Spleen (tissue), 11 donors: ENCODE results near the gene ACVRL1. TPM values are rescaled to one million over a fixed set of nuclear protein-coding genes. Genes with fewer than 3 reads are reported as not detected.
A peak's percentile ranks its signal among the peaks of the same experiment; 100 is the strongest.

Experiments used
- DNase-seq: peaks from one replicate; pipeline ENCODE4 v3.0.0-alpha.2; 2020
- H3K27ac ChIP-seq, 8 donors: fragments of 200-600 bp; sonication (generic) in 7 of 8; 1 replicate in 4 of 8; 2 replicates in 4 of 8; pipeline versions ENCODE4 v1.5.0 to v1.8.0; 2016 to 2021; ENCODE audit warnings: inconsistent platforms in 4 of 8, mild to moderate bottlenecking in 4 of 8, moderate library complexity in 1 of 8
- H3K27me3 ChIP-seq, 7 donors: fragments of 200-600 bp; sonication (generic) in 6 of 7; replicated peaks in 1 of 7; 1 replicate in 4 of 7; 2 replicates in 3 of 7; pipeline versions ENCODE4 v1.5.0 to v1.8.0; 2016 to 2021; ENCODE audit warnings: inconsistent platforms in 3 of 7, mild to moderate bottlenecking in 1 of 7
- H3K36me3 ChIP-seq, 6 donors: fragments of 200-600 bp; sonication (generic) in 5 of 6; 1 replicate in 4 of 6; 2 replicates in 2 of 6; pipeline versions ENCODE4 v1.5.0 to v1.8.0; 2016 to 2021; ENCODE audit warnings: inconsistent platforms in 2 of 6
- H3K4me1 ChIP-seq, 6 donors: fragments of 200-600 bp; sonication (generic) in 5 of 6; 1 replicate in 3 of 6; 2 replicates in 3 of 6; pipeline versions ENCODE4 v1.5.0 to v1.8.0; 2016 to 2021; ENCODE audit warnings: inconsistent platforms in 3 of 6
- H3K4me3 ChIP-seq, 8 donors: fragments of 200-600 bp; sonication (generic) in 7 of 8; 1 replicate in 4 of 8; 2 replicates in 4 of 8; pipeline versions ENCODE4 v1.5.0 to v1.8.0; 2016 to 2021; ENCODE audit warnings: inconsistent platforms in 4 of 8, mild to moderate bottlenecking in 4 of 8, moderate library complexity in 2 of 8
- H3K9me3 ChIP-seq, 8 donors: fragments of 200-600 bp; sonication (generic) in 7 of 8; 1 replicate in 4 of 8; 2 replicates in 4 of 8; pipeline versions ENCODE4 v1.5.0 to v1.8.0; 2016 to 2021; ENCODE audit warnings: inconsistent platforms in 4 of 8
- POLR2A ChIP-seq, 3 donors: fragments of 450-650 bp; IDR thresholded peaks; one replicate each; pipeline ENCODE4 v1.5.1; 2017; ENCODE audit warnings: antibody characterized with exemption in 3 of 3, mild to moderate bottlenecking in 1 of 3
- POLR2AphosphoS5 ChIP-seq, 3 donors: sonication (generic); formaldehyde crosslinking; IDR thresholded peaks; one replicate each; pipeline ENCODE4 v1.5.1; 2017; ENCODE audit warnings: antibody characterized with exemption in 3 of 3
- WGBS, 5 donors: extraction: QIAGEN DNeasy Blood & Tissue Kit in 3 of 5; methylation state at CpG; one replicate each; pipeline versions ENCODE4 v1.1.5 to v1.1.7; 2013 to 2018; 5-methylcytosine and 5-hydroxymethylcytosine counted together
- intact Hi-C: fragments of 100-400 bp; cut with DNase I; formaldehyde crosslinking; loops from one replicate; pipeline ENCODE4 v1.15.0; 2023; ENCODE audit warnings: low total_unique reads
- polyA plus RNA-seq, 3 donors: library from polyadenylated mRNA; stranded (reverse); fragments of 200-250 nt; gene quantifications; one replicate each; pipeline ENCODE4 v1.2.1, GENCODE V29; 2013
- total RNA-seq, 7 donors: library from RNA; depleted of rRNA in 3 of 7; stranded (reverse); fragments of >200 nt in 3 of 7; fragmentation: NEBNext Ultra II Directional in 4 of 7; extraction: Animal tissue kit (Norgen Biotek cat#: 25700) in 4 of 7; gene quantifications; one replicate each; pipeline versions ENCODE4 v1.1.0 to v1.2.1, GENCODE V29; 2016 to 2021
- TF ChIP-seq, protein P1 (sequence below), 11 experiments: fragments of 200-600 bp in 7 of 11; fragments of 450-650 bp in 4 of 11; sonication (generic) in 4 of 11; IDR thresholded peaks in 8 of 11; conservative IDR thresholded peaks in 3 of 11; 1 replicate in 7 of 11; 2 replicates in 4 of 11; pipeline versions ENCODE4 v1.4.0 to v1.8.0; 2016 to 2021; ENCODE audit warnings: antibody characterized with exemption in 11 of 11, inconsistent platforms in 4 of 11, mild to moderate bottlenecking in 1 of 11
- donor health status: healthy with polysubstance abuse.
- donor health status: DM: no; HTN: no; CAD: no; lungs with moderate emphysema.
- donor health status: DM: no; HTN: no; CAD: no.
- donor health status: Bipolar disorder and iron deficiency.
- donor health status: healthy.
- donor health status: DM: no; HTN: no; CAD: no.
- donor health status: DM: yes; HTN: yes; CAD: no.

Gene ACVRL1
- total and polyA plus RNA-seq, 10 donors, result 12.5 to 109 (median 89.1) TPM

DNA sequence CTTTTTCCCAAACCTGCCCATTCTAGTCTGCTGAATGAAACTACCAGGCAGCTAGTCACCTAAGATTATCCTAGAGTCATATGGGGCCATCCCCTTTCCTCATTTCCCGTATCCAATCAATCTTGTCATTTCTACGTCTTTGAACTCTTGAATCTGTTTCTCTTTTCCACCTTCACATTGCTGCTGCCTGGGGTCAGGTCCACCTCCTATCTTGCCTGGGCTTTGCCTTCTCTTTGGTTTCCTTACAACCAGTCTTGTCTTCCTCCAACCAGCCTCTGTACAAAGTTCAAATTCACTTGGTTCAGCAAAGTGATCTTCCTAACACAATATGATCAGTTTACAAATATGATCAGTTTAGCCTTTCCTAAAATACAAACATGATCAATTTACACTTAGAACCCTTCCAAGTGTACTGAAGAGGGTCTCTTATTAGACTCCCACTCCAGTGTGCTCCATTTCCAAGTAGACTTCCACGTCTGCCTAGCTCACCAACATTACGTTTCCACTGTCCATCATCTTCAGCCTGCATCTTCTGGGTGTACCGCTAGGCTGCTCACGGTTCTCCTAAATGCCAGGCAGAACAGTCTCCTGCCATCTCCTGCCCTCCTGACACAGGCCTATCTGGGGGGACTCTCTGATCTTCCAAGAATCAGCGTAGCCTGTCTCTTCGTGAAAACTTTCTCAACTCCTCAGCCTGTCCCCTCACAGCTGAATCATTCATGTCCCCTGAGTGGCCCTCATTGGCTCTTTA is 40.1 kb downstream of the ACVRL1 start:
- Histone ChIP-seq H3K4me3 (no peak overlapping the region), H3K4me1 (peaks cover 0 to 16% (median 11%) of the 10 kb centered on the region in 6 donors), H3K27ac (no peak overlapping the region), H3K9me3 (peaks cover 0 to 22% (median 18%) of the 10 kb centered on the region in 8 donors), H3K36me3 (no peaks in the 10 kb centered on the region), H3K27me3 (no peaks in the 10 kb centered on the region)
- DNase-seq, result no peak
- 89 to 97% (median 92%) methylated on average over 8 of the region's 8 CpGs for WGBS, 5 donors
- TF ChIP-seq POLR2AphosphoS5 (IDR thresholded peaks at IDR 0.05) (no peak), POLR2A (IDR thresholded peaks at IDR 0.05) (no peak)
- TF ChIP-seq, protein P1, sequence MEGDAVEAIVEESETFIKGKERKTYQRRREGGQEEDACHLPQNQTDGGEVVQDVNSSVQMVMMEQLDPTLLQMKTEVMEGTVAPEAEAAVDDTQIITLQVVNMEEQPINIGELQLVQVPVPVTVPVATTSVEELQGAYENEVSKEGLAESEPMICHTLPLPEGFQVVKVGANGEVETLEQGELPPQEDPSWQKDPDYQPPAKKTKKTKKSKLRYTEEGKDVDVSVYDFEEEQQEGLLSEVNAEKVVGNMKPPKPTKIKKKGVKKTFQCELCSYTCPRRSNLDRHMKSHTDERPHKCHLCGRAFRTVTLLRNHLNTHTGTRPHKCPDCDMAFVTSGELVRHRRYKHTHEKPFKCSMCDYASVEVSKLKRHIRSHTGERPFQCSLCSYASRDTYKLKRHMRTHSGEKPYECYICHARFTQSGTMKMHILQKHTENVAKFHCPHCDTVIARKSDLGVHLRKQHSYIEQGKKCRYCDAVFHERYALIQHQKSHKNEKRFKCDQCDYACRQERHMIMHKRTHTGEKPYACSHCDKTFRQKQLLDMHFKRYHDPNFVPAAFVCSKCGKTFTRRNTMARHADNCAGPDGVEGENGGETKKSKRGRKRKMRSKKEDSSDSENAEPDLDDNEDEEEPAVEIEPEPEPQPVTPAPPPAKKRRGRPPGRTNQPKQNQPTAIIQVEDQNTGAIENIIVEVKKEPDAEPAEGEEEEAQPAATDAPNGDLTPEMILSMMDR (IDR thresholded peaks at IDR 0.05 in 8 of 11, conservative IDR thresholded peaks at IDR 0.05 in 3 of 11), result no peak
- intact Hi-C loops, result no loop called here

DNA sequence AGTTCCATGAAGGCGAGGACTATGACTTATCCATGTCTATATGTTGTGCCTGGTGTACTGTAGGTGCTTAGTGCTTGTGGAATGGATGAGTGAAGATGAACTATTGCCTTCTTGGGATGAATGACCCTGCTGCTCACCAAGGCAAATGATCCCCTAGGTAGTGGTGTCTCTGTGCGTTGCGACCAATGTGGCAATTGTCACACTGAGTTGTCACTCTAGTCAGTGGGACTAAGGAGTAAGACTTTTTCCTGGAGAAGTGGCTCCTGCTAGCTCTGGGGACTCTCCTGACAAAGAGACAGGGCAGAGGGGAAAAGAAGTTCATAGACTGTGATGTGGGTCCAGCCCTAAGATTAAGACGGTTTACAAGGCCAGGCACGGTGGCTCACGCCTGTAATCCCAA is 40.8 kb downstream of the ACVRL1 start:
- intact Hi-C loops, result no loop called here
- no peak overlapping the region for H3K4me3 ChIP-seq

DNA sequence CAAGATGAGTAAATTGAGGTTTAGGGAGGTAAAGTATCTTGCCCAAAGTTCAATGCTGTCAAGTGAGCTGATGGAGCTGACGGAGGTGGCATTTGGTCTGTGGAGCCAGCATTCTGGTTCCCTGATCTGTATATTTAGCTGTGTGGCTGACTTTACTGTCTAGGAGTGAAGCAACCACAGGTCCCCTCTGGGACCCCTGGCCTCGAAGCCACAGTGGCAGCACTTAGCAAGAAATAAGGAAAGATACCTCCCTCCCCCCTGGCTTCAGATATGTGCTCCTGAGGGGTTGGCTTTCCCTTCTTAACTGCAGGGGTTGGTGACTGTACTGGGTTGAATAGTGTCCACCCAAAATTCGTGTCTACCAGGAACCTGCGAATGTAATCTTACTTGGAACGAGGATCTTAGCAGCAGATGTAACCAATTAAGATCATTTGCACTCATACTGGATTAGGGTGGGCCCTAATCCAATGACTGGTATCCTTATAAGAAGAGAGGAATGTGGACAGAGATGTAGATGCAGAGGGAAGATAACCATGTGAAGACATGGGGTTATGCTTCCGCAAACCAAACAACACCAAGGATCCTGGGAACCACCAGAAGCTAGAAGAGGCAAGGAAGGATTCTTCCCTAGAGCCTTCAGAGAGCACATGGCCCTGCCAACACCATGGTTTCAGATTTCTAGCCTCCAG is 42.2 kb downstream of the ACVRL1 start:
- Histone ChIP-seq H3K36me3 (no peaks in the 10 kb centered on the region), H3K9me3 (peaks cover 0 to 13% (median 10%) of the 10 kb centered on the region in 8 donors), H3K4me1 (peaks cover 15 to 37% (median 32%) of the 10 kb centered on the region in 6 donors), H3K27ac (no peak overlapping the region), H3K27me3 (no peaks in the 10 kb centered on the region), H3K4me3 (no peak overlapping the region)
- TF ChIP-seq POLR2A (IDR thresholded peaks at IDR 0.05) (no peak), POLR2AphosphoS5 (IDR thresholded peaks at IDR 0.05) (no peak)
- TF ChIP-seq, protein P1 (IDR thresholded peaks at IDR 0.05 in 8 of 11, conservative IDR thresholded peaks at IDR 0.05 in 3 of 11), result no peak
- no peak for DNase-seq
- WGBS, 5 donors, result 71 to 83% (median 75%) methylated on average over 6 of the region's 6 CpGs
- intact Hi-C loops, result no loop called here

More for the DNA sequence above, 40.8 kb downstream of the ACVRL1 start:
- H3K27me3 ChIP-seq, result no peaks in the 10 kb centered on the region
- H3K9me3 ChIP-seq, result peaks cover 0 to 22% (median 18%) of the 10 kb centered on the region in 8 donors
- no peak for TF ChIP-seq POLR2AphosphoS5 (IDR thresholded peaks at IDR 0.05)
- TF ChIP-seq, protein P1 (IDR thresholded peaks at IDR 0.05 in 8 of 11, conservative IDR thresholded peaks at IDR 0.05 in 3 of 11), result no peak
- TF ChIP-seq POLR2A (IDR thresholded peaks at IDR 0.05), result no peak
- no peak for DNase-seq
- no peaks in the 10 kb centered on the region for H3K36me3 ChIP-seq
- WGBS, 5 donors, result 88 to 99% (median 93%) methylated on average over 6 of the region's 6 CpGs
- no peak overlapping the region for H3K27ac ChIP-seq
- peaks cover 5 to 23% (median 18%) of the 10 kb centered on the region in 6 donors for H3K4me1 ChIP-seq

DNA sequence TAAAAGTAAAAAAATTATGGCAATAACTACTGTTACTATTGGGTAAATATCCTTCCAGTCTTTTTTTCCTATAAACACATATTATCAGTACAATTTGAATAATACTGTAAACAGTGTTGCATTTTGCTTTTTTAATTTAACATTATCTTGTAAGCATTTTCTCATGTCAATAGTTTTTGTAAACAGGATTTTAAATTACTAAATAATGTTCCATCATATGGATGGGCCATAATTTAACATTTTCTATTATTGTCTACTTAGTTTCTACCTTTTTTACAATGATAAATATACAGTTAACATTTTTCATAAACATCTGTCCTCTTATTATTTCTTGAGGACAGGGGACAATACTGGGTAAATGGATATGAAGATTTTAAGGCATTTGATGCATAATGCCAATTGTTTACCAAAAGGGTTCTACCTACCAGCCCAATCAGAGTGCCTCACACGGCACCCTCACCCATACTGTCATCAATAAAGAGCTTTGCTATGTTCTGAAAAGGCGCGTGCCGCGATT is 43.4 kb downstream of the ACVRL1 start:
- TF ChIP-seq POLR2A (IDR thresholded peaks at IDR 0.05), result no peak
- TF ChIP-seq, protein P1 (IDR thresholded peaks at IDR 0.05 in 8 of 11, conservative IDR thresholded peaks at IDR 0.05 in 3 of 11), result no peak
- no peak for TF ChIP-seq POLR2AphosphoS5 (IDR thresholded peaks at IDR 0.05)

More for the DNA sequence above, 43.4 kb downstream of the ACVRL1 start:
- no peaks in the 10 kb centered on the region for H3K27me3 ChIP-seq
- H3K36me3 ChIP-seq, result no peaks in the 10 kb centered on the region
- DNase-seq, result no peak
- H3K4me3 ChIP-seq, result peak overlapping the region; percentile 33 to 95 (median 62)
- peaks cover 0 to under 1% (median 0%) of the 10 kb centered on the region in 8 donors for H3K9me3 ChIP-seq
- 0 to 2% (median 1%) methylated on average over 4 to 5 of the region's 5 CpGs for whole genome bisulfite sequencing, 5 donors
- peaks cover 22 to 49% (median 44%) of the 10 kb centered on the region in 6 donors for H3K4me1 ChIP-seq
- peak overlapping the region in 7 of 8 donors; percentile 36 to 95 (median 62) for H3K27ac ChIP-seq
- intact Hi-C loops, result no loop called here
